HepG2 (cell line): ENCODE data around the gene NIN. TPM values are rescaled to one million over a fixed set of nuclear protein-coding genes. Genes with fewer than 3 reads are reported as not detected.

ENCODE experiments used
- EED ChIP-seq: sonication (generic); formaldehyde crosslinking; IDR thresholded peaks from 2 replicates; pipeline ENCODE4 v1.5.0; 2020; ENCODE audit warnings: mild to moderate bottlenecking, missing genetic modification reagents
- MZF1 ChIP-seq: sonication (generic); formaldehyde crosslinking; IDR thresholded peaks from 2 replicates; pipeline ENCODE4 v1.8.1; 2023; ENCODE audit warnings: mild to moderate bottlenecking, missing genetic modification reagents, borderline replicate concordance
- PHF20 ChIP-seq: sonication (generic); formaldehyde crosslinking; IDR thresholded peaks from 2 replicates; pipeline ENCODE4 v1.5.0; 2020; ENCODE audit warnings: mild to moderate bottlenecking, missing genetic modification reagents
- PITX1 ChIP-seq: sonication (generic); formaldehyde crosslinking; IDR thresholded peaks from 2 replicates; pipeline ENCODE4 v1.5.1; 2020; ENCODE audit warnings: mild to moderate bottlenecking, missing genetic modification reagents
- SAFB2 ChIP-seq: sonication (generic); formaldehyde crosslinking; IDR thresholded peaks from 2 replicates; pipeline ENCODE4 v1.5.1; 2020; ENCODE audit warnings: missing genetic modification reagents, low read depth, mild to moderate bottlenecking, borderline replicate concordance
- TRIM24 ChIP-seq: sonication (generic); formaldehyde crosslinking; IDR thresholded peaks from 2 replicates; pipeline ENCODE4 v1.8.0; 2022; ENCODE audit warnings: mild to moderate bottlenecking, missing genetic modification reagents
- ZKSCAN5 ChIP-seq: sonication (generic); formaldehyde crosslinking; IDR thresholded peaks from 2 replicates; pipeline ENCODE4 v1.5.1; 2020; ENCODE audit warnings: mild to moderate bottlenecking, missing genetic modification reagents
- ZNF24 ChIP-seq: fragments of 450-650 bp; IDR thresholded peaks from 2 replicates; pipeline ENCODE4 v1.6.1; 2017; ENCODE audit warnings: antibody characterized with exemption, mild to moderate bottlenecking
- ZNF777 ChIP-seq: sonication (generic); formaldehyde crosslinking; IDR thresholded peaks from 2 replicates; pipeline ENCODE4 v1.4.0; 2020; ENCODE audit warnings: missing genetic modification reagents
- ZNF879 ChIP-seq: sonication (generic); formaldehyde crosslinking; IDR thresholded peaks from 2 replicates; pipeline ENCODE4 v1.8.1; 2023; ENCODE audit warnings: missing genetic modification reagents
- ZSCAN22 ChIP-seq: sonication (generic); formaldehyde crosslinking; IDR thresholded peaks from 2 replicates; pipeline ENCODE4 v1.4.0; 2020; ENCODE audit warnings: mild to moderate bottlenecking, missing genetic modification reagents
- polyA plus RNA-seq, 8 experiments: library from polyadenylated mRNA; depleted of rRNA in 3 of 8; stranded (reverse) in 7 of 8; unstranded in 1 of 8; fragments of >200 nt; fragmentation: Illumina TruSeq in 4 of 8; extraction: Trizol in 4 of 8; gene quantifications; 2 replicates each; pipeline versions ENCODE4 v1.2.1 to v1.2.3, GENCODE V29; 2011 to 2016; ENCODE audit warnings: low read depth in 4 of 8, missing spikeins in 1 of 8, mixed read lengths in 1 of 8; ENCODE audit not compliant: insufficient read depth in 1 of 8
- total RNA-seq, 5 experiments: library from RNA; depleted of rRNA; stranded (reverse); fragments of >200 nt; fragmentation: Illumina TruSeq; extraction: Trizol; gene quantifications; 2 replicates each; pipeline ENCODE4 v1.2.3, GENCODE V29; 2016; ENCODE audit warnings: low read depth in 1 of 5
- TF ChIP-seq, protein P1 (sequence below): sonication (generic); formaldehyde crosslinking; conservative IDR thresholded peaks from 2 replicates; pipeline ENCODE4 v1.8.0; 2022; ENCODE audit warnings: low read depth, missing genetic modification reagents
- TF ChIP-seq, protein P2 (sequence below): sonication (generic); formaldehyde crosslinking; IDR thresholded peaks from 2 replicates; pipeline ENCODE4 v1.5.0; 2020; ENCODE audit warnings: mild to moderate bottlenecking, missing genetic modification reagents, moderate library complexity
- TF ChIP-seq, protein P3 (sequence below): sonication (generic); formaldehyde crosslinking; IDR thresholded peaks from 2 replicates; pipeline ENCODE4 v1.4.0; 2020; ENCODE audit warnings: mild to moderate bottlenecking, missing genetic modification reagents
- TF ChIP-seq, protein P4 (sequence below): sonication (generic); formaldehyde crosslinking; IDR thresholded peaks from 2 replicates; pipeline ENCODE4 v1.8.0; 2022; ENCODE audit warnings: missing genetic modification reagents, mild to moderate bottlenecking, moderate library complexity, borderline replicate concordance
- TF ChIP-seq, protein P5 (sequence below), 2 experiments: sonication (generic) in 1 of 2; formaldehyde crosslinking in 1 of 2; IDR thresholded peaks; 2 replicates each; pipeline versions ENCODE4 v1.5.1 to v1.6.1; 2011 to 2020; ENCODE audit warnings: borderline replicate concordance in 1 of 2, low read depth in 1 of 2, low read length in 1 of 2, mild to moderate bottlenecking in 1 of 2, missing genetic modification reagents in 1 of 2, moderate library complexity in 1 of 2
- TF ChIP-seq, protein P6 (sequence below): sonication (generic); formaldehyde crosslinking; IDR thresholded peaks from 2 replicates; pipeline ENCODE4 v1.4.0; 2020; ENCODE audit warnings: missing genetic modification reagents, borderline replicate concordance

The NIN gene
- total and polyA plus RNA-seq, 2 of the 13 experiments (the other 11 are each of a cell fraction or from before 2014, with no cell fraction given), result 2.8 to 9.7 TPM

DNA sequence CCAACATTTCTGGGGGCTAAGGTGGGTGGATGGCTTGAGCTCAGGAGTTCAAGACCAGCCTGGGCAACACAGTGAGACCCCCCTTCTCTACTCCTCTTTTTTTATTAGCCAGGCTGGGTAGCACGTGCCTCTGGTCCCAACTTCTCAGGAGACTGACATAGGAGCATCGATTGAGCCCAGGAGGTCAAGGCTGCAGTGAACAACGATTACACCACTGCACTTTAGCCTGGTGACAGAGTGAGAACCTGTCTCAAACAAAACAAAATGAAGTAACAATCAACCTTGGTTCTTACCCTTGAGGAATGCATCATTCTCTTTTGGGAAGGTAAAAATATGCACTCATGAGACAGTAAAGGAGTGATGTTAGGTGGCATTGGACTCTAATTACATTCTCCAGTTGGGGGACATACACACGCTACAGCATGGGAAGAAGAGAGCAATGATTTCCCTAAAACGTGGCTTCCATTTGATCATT, 3.9 kb upstream of the NIN start (continued):
- TF ChIP-seq, protein P1, sequence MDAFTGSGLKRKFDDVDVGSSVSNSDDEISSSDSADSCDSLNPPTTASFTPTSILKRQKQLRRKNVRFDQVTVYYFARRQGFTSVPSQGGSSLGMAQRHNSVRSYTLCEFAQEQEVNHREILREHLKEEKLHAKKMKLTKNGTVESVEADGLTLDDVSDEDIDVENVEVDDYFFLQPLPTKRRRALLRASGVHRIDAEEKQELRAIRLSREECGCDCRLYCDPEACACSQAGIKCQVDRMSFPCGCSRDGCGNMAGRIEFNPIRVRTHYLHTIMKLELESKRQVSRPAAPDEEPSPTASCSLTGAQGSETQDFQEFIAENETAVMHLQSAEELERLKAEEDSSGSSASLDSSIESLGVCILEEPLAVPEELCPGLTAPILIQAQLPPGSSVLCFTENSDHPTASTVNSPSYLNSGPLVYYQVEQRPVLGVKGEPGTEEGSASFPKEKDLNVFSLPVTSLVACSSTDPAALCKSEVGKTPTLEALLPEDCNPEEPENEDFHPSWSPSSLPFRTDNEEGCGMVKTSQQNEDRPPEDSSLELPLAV, result no peak
- TF ChIP-seq SAFB2 (CRISPR knock-in tag), result no peak
- TF ChIP-seq, protein P2, sequence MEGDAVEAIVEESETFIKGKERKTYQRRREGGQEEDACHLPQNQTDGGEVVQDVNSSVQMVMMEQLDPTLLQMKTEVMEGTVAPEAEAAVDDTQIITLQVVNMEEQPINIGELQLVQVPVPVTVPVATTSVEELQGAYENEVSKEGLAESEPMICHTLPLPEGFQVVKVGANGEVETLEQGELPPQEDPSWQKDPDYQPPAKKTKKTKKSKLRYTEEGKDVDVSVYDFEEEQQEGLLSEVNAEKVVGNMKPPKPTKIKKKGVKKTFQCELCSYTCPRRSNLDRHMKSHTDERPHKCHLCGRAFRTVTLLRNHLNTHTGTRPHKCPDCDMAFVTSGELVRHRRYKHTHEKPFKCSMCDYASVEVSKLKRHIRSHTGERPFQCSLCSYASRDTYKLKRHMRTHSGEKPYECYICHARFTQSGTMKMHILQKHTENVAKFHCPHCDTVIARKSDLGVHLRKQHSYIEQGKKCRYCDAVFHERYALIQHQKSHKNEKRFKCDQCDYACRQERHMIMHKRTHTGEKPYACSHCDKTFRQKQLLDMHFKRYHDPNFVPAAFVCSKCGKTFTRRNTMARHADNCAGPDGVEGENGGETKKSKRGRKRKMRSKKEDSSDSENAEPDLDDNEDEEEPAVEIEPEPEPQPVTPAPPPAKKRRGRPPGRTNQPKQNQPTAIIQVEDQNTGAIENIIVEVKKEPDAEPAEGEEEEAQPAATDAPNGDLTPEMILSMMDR (CRISPR knock-in tag), result no peak
- TF ChIP-seq EED (CRISPR knock-in tag), result no peak
- TF ChIP-seq PHF20 (CRISPR knock-in tag), result no peak
- TF ChIP-seq PITX1 (CRISPR knock-in tag), result peak; percentile 46; the same call in 1 of the 2 replicates
- TF ChIP-seq ZSCAN22 (CRISPR knock-in tag), result no peak
- no peak for TF ChIP-seq ZNF879 (CRISPR knock-in tag)
- TF ChIP-seq ZKSCAN5 (CRISPR knock-in tag), result no peak
- TF ChIP-seq ZNF24, result no peak
- no peak for TF ChIP-seq MZF1 (CRISPR knock-in tag)
- TF ChIP-seq TRIM24 (CRISPR knock-in tag), result no peak
- no peak for TF ChIP-seq ZNF777 (CRISPR knock-in tag)
- TF ChIP-seq, protein P3, sequence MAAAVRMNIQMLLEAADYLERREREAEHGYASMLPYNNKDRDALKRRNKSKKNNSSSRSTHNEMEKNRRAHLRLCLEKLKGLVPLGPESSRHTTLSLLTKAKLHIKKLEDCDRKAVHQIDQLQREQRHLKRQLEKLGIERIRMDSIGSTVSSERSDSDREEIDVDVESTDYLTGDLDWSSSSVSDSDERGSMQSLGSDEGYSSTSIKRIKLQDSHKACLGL (CRISPR knock-in tag), result no peak
- TF ChIP-seq, protein P4, sequence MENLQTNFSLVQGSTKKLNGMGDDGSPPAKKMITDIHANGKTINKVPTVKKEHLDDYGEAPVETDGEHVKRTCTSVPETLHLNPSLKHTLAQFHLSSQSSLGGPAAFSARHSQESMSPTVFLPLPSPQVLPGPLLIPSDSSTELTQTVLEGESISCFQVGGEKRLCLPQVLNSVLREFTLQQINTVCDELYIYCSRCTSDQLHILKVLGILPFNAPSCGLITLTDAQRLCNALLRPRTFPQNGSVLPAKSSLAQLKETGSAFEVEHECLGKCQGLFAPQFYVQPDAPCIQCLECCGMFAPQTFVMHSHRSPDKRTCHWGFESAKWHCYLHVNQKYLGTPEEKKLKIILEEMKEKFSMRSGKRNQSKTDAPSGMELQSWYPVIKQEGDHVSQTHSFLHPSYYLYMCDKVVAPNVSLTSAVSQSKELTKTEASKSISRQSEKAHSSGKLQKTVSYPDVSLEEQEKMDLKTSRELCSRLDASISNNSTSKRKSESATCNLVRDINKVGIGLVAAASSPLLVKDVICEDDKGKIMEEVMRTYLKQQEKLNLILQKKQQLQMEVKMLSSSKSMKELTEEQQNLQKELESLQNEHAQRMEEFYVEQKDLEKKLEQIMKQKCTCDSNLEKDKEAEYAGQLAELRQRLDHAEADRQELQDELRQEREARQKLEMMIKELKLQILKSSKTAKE (CRISPR knock-in tag), result peak; percentile 73; the same call in 1 of the 2 replicates
- TF ChIP-seq, protein P5, sequence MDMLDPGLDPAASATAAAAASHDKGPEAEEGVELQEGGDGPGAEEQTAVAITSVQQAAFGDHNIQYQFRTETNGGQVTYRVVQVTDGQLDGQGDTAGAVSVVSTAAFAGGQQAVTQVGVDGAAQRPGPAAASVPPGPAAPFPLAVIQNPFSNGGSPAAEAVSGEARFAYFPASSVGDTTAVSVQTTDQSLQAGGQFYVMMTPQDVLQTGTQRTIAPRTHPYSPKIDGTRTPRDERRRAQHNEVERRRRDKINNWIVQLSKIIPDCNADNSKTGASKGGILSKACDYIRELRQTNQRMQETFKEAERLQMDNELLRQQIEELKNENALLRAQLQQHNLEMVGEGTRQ (IDR thresholded peaks at IDR 0.05; ENCODE audit: low read depth, low read length), result no peak
- TF ChIP-seq, protein P5 (CRISPR knock-in tag; IDR thresholded peaks at IDR 0.05; ENCODE audit: borderline replicate concordance), result no peak
- TF ChIP-seq, protein P6, sequence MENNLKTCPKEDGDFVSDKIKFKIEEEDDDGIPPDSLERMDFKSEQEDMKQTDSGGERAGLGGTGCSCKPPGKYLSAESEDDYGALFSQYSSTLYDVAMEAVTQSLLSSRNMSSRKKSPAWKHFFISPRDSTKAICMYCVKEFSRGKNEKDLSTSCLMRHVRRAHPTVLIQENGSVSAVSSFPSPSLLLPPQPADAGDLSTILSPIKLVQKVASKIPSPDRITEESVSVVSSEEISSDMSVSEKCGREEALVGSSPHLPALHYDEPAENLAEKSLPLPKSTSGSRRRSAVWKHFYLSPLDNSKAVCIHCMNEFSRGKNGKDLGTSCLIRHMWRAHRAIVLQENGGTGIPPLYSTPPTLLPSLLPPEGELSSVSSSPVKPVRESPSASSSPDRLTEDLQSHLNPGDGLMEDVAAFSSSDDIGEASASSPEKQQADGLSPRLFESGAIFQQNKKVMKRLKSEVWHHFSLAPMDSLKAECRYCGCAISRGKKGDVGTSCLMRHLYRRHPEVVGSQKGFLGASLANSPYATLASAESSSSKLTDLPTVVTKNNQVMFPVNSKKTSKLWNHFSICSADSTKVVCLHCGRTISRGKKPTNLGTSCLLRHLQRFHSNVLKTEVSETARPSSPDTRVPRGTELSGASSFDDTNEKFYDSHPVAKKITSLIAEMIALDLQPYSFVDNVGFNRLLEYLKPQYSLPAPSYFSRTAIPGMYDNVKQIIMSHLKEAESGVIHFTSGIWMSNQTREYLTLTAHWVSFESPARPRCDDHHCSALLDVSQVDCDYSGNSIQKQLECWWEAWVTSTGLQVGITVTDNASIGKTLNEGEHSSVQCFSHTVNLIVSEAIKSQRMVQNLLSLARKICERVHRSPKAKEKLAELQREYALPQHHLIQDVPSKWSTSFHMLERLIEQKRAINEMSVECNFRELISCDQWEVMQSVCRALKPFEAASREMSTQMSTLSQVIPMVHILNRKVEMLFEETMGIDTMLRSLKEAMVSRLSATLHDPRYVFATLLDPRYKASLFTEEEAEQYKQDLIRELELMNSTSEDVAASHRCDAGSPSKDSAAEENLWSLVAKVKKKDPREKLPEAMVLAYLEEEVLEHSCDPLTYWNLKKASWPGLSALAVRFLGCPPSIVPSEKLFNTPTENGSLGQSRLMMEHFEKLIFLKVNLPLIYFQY (CRISPR knock-in tag), result peak; percentile 51; the same call in 1 of the 2 replicates
